ENCODE measurements around the gene FOXO3. TPM values are rescaled to one million over a fixed set of nuclear protein-coding genes. Genes with fewer than 3 reads are reported as not detected.

The FOXO3 gene
- total and polyA plus RNA-seq, 8 donors, result 50.0 to 71.1 (median 63.1) TPM

DNA sequence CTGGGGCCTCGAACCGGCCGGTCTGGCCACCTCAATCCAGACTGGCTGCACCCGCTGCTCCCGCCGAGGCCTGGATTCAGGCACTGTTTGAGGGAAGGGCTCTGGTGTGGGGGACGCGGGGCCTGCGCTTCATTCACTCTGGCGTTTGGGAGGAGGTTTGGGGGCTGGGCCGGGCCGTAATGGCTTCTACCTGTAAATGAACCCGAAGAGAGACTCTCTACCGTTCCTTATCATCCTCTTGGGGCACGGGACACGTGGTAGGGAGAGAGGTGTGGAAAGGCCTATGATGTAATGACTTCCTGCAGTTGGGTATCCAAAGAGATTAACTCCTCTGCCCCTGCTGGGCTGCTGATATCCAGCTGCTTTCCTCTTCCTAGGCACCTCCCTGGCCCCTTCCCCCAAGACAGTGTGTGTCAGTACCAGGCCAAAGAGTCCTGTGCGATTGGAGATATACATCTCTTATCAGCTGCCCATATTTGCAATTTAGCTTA is 1.8 kb downstream of the FOXO3 start:
- DNase-seq (peak in 3 of 4 donors; percentile 81 to 85 (median 81)), ATAC-seq (peak; percentile 6)
- intact Hi-C loops (cut with DNase I), result no loop called here

DNA sequence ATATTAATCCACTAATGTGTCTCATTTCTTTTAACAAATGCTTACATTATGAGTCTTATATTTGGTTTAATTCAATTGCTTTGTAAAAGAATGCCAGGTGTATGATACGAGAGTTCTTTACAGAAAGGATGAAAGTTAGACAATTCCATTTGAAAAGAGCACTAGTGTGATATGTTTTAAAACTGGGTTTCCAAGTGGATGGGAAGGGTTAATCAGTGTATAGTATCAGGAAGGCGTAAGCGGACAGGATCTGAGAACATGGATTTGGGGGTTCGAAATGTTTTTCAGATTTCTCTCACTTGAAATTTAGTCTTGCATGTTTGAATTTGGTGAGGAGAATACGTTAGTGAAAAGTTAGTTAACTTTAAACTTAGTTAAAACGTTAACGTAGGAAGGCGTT is 2.6 kb downstream of the FOXO3 start:
- intact Hi-C loops (cut with DNase I), result no loop called here
- Histone ChIP-seq H3K27me3 (no peaks in the 10 kb centered on the region), H3K36me3 (peaks cover 0 to 13% of the 10 kb centered on the region in 2 donors), H3K9me3 (no peaks in the 10 kb centered on the region), H3K27ac (peak overlapping the region; percentile 98 to 99), H3K4me3 (peak overlapping the region; percentile 39 to 84), H3K4me1 (peaks cover 32 to 65% of the 10 kb centered on the region in 2 donors)
- ATAC-seq (no peak), DNase-seq (no peak)
- TF ChIP-seq, protein P1, sequence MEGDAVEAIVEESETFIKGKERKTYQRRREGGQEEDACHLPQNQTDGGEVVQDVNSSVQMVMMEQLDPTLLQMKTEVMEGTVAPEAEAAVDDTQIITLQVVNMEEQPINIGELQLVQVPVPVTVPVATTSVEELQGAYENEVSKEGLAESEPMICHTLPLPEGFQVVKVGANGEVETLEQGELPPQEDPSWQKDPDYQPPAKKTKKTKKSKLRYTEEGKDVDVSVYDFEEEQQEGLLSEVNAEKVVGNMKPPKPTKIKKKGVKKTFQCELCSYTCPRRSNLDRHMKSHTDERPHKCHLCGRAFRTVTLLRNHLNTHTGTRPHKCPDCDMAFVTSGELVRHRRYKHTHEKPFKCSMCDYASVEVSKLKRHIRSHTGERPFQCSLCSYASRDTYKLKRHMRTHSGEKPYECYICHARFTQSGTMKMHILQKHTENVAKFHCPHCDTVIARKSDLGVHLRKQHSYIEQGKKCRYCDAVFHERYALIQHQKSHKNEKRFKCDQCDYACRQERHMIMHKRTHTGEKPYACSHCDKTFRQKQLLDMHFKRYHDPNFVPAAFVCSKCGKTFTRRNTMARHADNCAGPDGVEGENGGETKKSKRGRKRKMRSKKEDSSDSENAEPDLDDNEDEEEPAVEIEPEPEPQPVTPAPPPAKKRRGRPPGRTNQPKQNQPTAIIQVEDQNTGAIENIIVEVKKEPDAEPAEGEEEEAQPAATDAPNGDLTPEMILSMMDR (IDR thresholded peaks at IDR 0.05), result no peak

More for the DNA sequence above, 1.8 kb downstream of the FOXO3 start:
- TF ChIP-seq, protein P1 (IDR thresholded peaks at IDR 0.05), result no peak
- Histone ChIP-seq H3K36me3 (peaks cover 0 to 6% of the 10 kb centered on the region in 2 donors), H3K27ac (peak overlapping the region; percentile 98 to 99), H3K9me3 (no peaks in the 10 kb centered on the region), H3K4me3 (peak overlapping the region; percentile 39 to 84), H3K27me3 (no peaks in the 10 kb centered on the region), H3K4me1 (peaks cover 32 to 58% of the 10 kb centered on the region in 2 donors)

DNA sequence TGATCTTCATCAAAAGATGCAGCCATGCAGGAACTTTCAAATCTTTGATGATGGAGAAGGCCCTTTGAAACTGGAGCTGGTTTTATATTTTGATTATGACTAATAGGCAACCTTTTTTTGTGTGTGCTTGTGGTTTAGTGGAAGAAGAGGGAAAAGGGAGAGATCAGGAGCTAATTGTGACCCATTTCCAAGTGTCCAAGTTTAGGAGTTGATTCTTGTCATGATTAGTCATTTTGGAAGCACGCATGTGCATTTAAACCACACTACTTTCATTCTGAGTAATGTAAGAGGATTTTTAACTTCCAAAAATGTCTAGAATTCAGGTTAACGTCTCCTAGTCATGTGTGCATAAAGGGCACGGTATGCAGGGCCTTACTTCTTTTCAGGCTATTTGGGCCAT is 3.5 kb downstream of the FOXO3 start:
- H3K4me1 ChIP-seq, result peaks cover 32 to 74% of the 10 kb centered on the region in 2 donors
- H3K4me3 ChIP-seq, result peak overlapping the region in 1 of 2 donors; percentile 84
- H3K36me3 ChIP-seq, result peaks cover 0 to 13% of the 10 kb centered on the region in 2 donors
- intact Hi-C loops (cut with DNase I), result no loop called here
- no peak for ATAC-seq
- H3K27ac ChIP-seq, result peak overlapping the region; percentile 98 to 99
- H3K27me3 ChIP-seq, result no peaks in the 10 kb centered on the region
- H3K9me3 ChIP-seq, result no peaks in the 10 kb centered on the region
- DNase-seq, result no peak
- TF ChIP-seq, protein P1 (IDR thresholded peaks at IDR 0.05), result no peak

DNA sequence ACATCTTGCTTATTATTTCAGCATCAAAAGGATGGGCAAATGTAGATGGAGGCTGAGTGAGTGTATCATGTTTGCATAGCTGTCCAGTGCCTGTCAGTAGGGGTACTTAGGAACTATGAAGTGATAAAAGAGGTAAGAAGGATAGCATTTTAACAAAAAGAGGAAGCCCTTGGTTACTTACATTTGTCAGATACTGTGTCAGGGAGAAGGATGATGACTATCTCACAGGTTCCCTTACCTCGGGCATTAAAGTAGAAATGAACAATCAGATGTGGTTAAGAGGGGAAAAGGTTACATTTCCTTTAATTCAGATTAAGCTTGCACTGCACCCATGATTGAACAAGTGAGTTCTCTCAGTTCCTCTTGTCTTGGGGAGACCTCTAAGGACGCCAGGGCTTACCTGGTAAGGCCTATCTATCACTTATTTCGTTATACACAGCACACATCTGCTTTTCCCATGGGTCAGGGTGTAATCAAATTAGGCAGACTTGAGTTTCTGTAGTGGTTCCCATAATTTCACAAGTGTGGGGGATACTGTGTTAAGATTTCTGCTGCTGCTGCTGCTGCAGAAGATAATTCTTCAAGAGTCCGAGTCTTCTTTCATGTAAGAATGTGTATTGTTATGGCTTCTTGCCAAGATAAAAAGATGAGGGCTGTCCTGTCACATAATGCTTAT is 4.5 kb downstream of the FOXO3 start:
- peak overlapping the region in 1 of 2 donors; percentile 11 for H3K4me3 ChIP-seq
- intact Hi-C loops (cut with DNase I), result no loop called here
- ATAC-seq (no peak), DNase-seq (no peak)
- TF ChIP-seq, protein P1 (IDR thresholded peaks at IDR 0.05), result no peak
- no peaks in the 10 kb centered on the region for H3K27me3 ChIP-seq
- no peaks in the 10 kb centered on the region for H3K9me3 ChIP-seq
- peak overlapping the region; percentile 98 to 99 for H3K27ac ChIP-seq
- H3K36me3 ChIP-seq, result peaks cover 0 to 22% of the 10 kb centered on the region in 2 donors
- H3K4me1 ChIP-seq, result peaks cover 32 to 80% of the 10 kb centered on the region in 2 donors

DNA sequence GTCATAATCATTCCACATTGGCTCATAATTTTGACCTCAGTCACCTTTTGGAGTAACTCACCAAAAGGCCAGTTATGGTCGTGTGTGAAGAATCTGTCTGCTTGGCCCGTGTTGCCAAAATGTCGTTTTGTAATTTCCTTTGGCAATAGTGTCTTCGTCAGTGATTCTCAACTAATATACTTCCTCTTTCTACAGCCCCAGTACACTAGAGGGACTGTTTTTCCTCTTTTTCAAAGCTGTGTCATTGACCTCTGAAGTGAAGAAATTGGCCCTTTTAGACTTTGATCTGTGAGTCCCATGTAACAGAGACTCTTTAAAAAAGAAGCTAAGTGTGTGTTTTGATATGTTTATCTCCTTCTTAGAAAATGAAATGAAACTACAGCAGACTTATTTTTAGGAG is 5.2 kb downstream of the FOXO3 start:
- TF ChIP-seq, protein P1 (IDR thresholded peaks at IDR 0.05), result peak in 1 of 2 donors; percentile 12
- DNase-seq (peak in 2 of 4 donors; percentile 74 to 85), ATAC-seq (peak; percentile 29)
- Histone ChIP-seq H3K27me3 (no peaks in the 10 kb centered on the region), H3K9me3 (no peaks in the 10 kb centered on the region), H3K4me3 (peak overlapping the region in 1 of 2 donors; percentile 11), H3K27ac (peak overlapping the region; percentile 98 to 99), H3K4me1 (peaks cover 32 to 83% of the 10 kb centered on the region in 2 donors), H3K36me3 (peaks cover 0 to 29% of the 10 kb centered on the region in 2 donors)
- intact Hi-C loops (cut with DNase I), result no loop called here

Measured in left lung (tissue), 10 donors.